Measurements from ENCODE around the gene SMCHD1. TPM values are rescaled to one million over a fixed set of nuclear protein-coding genes. Genes with fewer than 3 reads are reported as not detected.

SMCHD1 gene
- total RNA-seq, 4 donors from 2014 or later = 57.2 to 204 (median 105) TPM

DNA sequence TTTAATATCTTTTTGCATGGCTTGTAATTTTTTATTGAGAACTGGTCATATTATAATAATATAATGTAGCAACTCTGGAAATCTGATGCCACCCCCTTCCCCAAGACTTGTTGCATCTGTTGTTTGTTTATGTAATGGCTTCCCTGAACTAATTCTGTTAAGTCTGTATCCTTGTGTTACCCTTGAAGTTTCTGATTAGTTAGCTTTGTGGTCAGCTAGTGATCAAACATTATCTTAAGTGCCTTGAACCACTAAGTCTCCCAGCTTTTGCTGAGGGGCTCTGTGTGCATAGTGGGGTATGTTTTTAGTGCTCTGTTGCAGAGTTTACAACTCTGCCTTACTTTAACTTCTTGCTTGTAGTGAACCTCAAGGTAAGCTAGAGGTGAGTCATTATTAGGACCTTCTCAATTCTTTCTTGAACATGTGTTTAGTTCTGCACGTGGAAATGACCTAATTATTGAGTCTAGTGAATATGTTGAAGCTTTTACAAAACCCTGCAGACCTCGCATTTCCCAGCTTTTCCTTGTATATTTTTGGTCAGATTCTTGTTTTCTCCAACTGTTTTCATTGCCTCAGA is 24.8 kb downstream of the SMCHD1 start:
- peaks cover 0 to 25% (median 0%) of the 10 kb centered on the region in 3 donors for H3K36me3 ChIP-seq
- no peaks in the 10 kb centered on the region for H3K27me3 ChIP-seq
- no peak for DNase-seq
- no peaks in the 10 kb centered on the region for H3K4me1 ChIP-seq
- TF ChIP-seq POLR2A (IDR thresholded peaks at IDR 0.05) = no peak
- TF ChIP-seq, protein P1, sequence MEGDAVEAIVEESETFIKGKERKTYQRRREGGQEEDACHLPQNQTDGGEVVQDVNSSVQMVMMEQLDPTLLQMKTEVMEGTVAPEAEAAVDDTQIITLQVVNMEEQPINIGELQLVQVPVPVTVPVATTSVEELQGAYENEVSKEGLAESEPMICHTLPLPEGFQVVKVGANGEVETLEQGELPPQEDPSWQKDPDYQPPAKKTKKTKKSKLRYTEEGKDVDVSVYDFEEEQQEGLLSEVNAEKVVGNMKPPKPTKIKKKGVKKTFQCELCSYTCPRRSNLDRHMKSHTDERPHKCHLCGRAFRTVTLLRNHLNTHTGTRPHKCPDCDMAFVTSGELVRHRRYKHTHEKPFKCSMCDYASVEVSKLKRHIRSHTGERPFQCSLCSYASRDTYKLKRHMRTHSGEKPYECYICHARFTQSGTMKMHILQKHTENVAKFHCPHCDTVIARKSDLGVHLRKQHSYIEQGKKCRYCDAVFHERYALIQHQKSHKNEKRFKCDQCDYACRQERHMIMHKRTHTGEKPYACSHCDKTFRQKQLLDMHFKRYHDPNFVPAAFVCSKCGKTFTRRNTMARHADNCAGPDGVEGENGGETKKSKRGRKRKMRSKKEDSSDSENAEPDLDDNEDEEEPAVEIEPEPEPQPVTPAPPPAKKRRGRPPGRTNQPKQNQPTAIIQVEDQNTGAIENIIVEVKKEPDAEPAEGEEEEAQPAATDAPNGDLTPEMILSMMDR (IDR thresholded peaks at IDR 0.05) = no peak
- no peaks in the 10 kb centered on the region for H3K9me3 ChIP-seq
- H3K4me3 ChIP-seq = no peak overlapping the region
- no peak overlapping the region for H3K27ac ChIP-seq

DNA sequence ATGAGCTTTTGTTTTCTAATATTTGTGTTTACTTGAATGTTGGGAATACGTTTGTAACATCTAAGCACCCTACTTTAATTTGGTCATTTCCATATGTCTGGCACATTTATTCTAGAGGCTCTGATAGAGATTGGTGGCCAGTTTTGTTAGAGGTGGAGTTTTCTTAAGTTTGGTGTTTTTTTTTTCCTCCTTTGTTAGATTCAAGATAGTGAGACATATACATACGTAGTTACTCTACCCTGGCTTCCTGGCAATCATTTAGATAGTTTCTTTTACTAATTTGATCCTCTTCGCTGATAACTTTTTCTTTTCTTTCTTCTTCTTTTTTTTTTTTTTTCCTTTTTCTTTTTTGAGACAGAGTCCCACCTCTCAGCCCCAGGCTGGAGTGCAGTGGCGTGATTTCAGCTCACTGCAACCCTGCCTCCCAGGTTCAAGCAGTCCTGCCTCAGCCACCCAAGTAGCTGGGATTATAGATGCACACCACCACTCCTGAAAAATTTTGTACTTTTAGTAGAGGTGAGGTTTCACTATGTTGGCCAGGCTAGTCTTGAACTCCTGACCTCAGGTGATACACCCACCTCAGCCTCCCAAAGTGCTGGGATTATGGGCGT is 26.6 kb downstream of the SMCHD1 start:
- no peak overlapping the region for H3K4me3 ChIP-seq
- TF ChIP-seq POLR2A (IDR thresholded peaks at IDR 0.05) = no peak
- TF ChIP-seq, protein P1 (IDR thresholded peaks at IDR 0.05) = no peak
- no peak overlapping the region for H3K27ac ChIP-seq
- peaks cover 0 to 29% (median 0%) of the 10 kb centered on the region in 3 donors for H3K36me3 ChIP-seq
- no peaks in the 10 kb centered on the region for H3K9me3 ChIP-seq
- H3K27me3 ChIP-seq = no peaks in the 10 kb centered on the region
- peaks cover 0 to 2% (median 0%) of the 10 kb centered on the region in 4 donors for H3K4me1 ChIP-seq
- no peak for DNase-seq

DNA sequence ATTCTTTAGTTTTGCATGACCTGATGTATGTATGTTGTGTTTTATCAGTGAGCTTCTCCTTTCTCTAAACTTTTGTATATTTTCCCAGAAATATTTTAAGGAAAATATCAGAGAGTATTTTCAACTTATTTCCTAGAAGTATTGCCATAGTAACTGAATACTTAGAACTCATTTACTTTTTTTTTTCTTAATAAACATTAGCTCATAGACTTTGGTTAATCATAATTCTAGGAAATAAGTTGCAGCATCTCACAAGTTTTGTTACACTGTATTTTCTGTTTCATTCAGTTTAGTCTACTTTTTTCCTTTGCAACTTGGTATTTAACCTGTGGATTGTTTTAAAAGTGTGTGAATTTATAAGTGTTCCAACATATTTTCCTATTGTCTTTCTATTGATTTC is 27.5 kb downstream of the SMCHD1 start:
- H3K4me1 ChIP-seq = peaks cover 0 to 3% (median 1%) of the 10 kb centered on the region in 4 donors
- H3K4me3 ChIP-seq = no peak overlapping the region
- H3K27me3 ChIP-seq = no peaks in the 10 kb centered on the region
- no peak overlapping the region for H3K27ac ChIP-seq
- H3K36me3 ChIP-seq = peaks cover 0 to 37% (median 0%) of the 10 kb centered on the region in 3 donors
- TF ChIP-seq, protein P1 (IDR thresholded peaks at IDR 0.05) = no peak
- TF ChIP-seq POLR2A (IDR thresholded peaks at IDR 0.05) = no peak
- no peaks in the 10 kb centered on the region for H3K9me3 ChIP-seq
- DNase-seq = no peak

GRCh38 chr18:2686349-2686968 is 30.9 kb downstream of the SMCHD1 start:
- H3K27me3 ChIP-seq = no peaks in the 10 kb centered on the region
- no peak for DNase-seq
- peaks cover 0 to 56% (median 0%) of the 10 kb centered on the region in 3 donors for H3K36me3 ChIP-seq
- H3K27ac ChIP-seq = peak overlapping the region in 1 of 4 donors; percentile 19
- no peak overlapping the region for H3K4me3 ChIP-seq
- TF ChIP-seq, protein P1 (IDR thresholded peaks at IDR 0.05) = no peak
- TF ChIP-seq POLR2A (IDR thresholded peaks at IDR 0.05) = no peak
- peaks cover 0 to 3% (median 1%) of the 10 kb centered on the region in 4 donors for H3K4me1 ChIP-seq
- no peaks in the 10 kb centered on the region for H3K9me3 ChIP-seq

DNA sequence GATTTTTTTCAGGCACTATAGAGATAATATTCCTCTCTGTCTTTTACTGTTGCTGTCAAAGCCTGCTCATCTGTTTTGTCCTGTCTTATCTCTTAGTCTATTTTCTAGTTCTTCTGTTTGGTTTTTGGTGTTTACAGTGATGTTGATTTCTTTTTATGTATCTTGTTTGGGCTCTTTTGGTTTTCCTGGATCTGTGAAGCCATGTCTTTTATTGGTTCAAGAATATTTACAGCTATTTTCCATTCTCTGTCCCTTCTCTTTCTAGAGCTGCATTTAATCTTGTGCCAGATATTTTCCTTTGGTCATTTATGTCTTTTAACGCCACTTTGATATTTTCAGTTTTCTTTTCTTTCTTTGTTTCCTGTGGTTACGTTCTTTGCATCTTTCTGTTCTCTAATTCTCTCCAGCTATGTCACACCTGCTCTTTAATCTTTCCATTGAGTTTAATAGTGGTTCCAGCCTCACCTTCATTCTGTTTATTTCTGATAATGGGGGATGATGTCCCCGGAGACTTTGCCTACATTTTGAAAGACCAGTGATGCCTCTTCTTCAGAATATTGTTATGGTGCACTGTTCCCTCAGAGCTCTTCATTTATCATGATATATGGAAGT is 32.0 kb downstream of the SMCHD1 start:
- no peaks in the 10 kb centered on the region for H3K9me3 ChIP-seq
- H3K4me3 ChIP-seq = no peak overlapping the region
- H3K4me1 ChIP-seq = peaks cover 0 to 3% (median 1%) of the 10 kb centered on the region in 4 donors
- H3K27me3 ChIP-seq = no peaks in the 10 kb centered on the region
- no peak for TF ChIP-seq POLR2A (IDR thresholded peaks at IDR 0.05)
- TF ChIP-seq, protein P1 (IDR thresholded peaks at IDR 0.05) = no peak
- DNase-seq = no peak
- peak overlapping the region in 2 of 4 donors; percentile 19 to 60 for H3K27ac ChIP-seq
- H3K36me3 ChIP-seq = peaks cover 0 to 66% (median 0%) of the 10 kb centered on the region in 3 donors

Data from Peyer's patch (tissue), 4 donors.